AG10803 (cell line): ENCODE measurements around the gene SUMO1.
A peak's percentile ranks its signal among the peaks of the same experiment; 100 is the strongest.

ENCODE experiments used
- DNase-seq: peaks from one replicate; pipeline ENCODE4 v3.0.0; 2010; ENCODE audit warnings: low read depth
- H3K4me3 ChIP-seq: 2 replicates; pipeline ENCODE4 v1.5.1; 2011; ENCODE audit warnings: mild to moderate bottlenecking, low read length, control low read depth
- TF ChIP-seq, protein P1 (sequence below): conservative IDR thresholded peaks from 2 replicates; pipeline ENCODE4 v1.5.1; 2011; ENCODE audit warnings: mild to moderate bottlenecking, low read length, control low read depth, inconsistent platforms

The SUMO1 gene

DNA sequence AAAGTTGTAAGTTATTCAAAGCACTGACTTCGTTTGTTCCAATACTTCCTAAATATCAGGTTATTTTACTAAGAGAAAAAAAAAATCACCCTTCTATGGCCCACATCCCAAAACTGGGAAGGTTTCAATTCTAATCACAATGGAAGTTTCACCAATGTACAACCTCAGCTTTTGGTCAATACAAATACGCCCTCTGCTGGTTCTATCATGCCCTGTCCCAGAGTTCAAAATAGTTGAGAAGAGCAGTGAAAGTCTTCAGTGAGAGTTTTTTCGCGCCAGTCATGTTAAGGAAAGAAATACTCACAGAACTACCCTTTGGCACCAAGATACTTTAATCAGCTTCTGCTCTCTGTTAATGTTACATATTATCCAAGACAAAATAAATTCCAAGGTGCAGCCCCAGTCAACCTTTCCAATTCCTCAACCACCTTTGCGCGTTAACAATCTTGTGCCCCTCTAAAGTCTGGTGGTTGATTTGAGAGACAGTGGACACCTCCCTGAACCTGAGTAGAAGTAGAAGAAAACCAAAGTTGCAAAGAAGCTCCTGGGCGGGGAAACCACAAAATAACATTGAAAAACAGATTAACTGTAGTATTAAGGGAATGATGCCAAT lies 59.9 kb downstream of the SUMO1 start:
- TF ChIP-seq, protein P1, sequence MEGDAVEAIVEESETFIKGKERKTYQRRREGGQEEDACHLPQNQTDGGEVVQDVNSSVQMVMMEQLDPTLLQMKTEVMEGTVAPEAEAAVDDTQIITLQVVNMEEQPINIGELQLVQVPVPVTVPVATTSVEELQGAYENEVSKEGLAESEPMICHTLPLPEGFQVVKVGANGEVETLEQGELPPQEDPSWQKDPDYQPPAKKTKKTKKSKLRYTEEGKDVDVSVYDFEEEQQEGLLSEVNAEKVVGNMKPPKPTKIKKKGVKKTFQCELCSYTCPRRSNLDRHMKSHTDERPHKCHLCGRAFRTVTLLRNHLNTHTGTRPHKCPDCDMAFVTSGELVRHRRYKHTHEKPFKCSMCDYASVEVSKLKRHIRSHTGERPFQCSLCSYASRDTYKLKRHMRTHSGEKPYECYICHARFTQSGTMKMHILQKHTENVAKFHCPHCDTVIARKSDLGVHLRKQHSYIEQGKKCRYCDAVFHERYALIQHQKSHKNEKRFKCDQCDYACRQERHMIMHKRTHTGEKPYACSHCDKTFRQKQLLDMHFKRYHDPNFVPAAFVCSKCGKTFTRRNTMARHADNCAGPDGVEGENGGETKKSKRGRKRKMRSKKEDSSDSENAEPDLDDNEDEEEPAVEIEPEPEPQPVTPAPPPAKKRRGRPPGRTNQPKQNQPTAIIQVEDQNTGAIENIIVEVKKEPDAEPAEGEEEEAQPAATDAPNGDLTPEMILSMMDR, result peak; percentile 95
- peak; percentile 69 for DNase-seq

DNA sequence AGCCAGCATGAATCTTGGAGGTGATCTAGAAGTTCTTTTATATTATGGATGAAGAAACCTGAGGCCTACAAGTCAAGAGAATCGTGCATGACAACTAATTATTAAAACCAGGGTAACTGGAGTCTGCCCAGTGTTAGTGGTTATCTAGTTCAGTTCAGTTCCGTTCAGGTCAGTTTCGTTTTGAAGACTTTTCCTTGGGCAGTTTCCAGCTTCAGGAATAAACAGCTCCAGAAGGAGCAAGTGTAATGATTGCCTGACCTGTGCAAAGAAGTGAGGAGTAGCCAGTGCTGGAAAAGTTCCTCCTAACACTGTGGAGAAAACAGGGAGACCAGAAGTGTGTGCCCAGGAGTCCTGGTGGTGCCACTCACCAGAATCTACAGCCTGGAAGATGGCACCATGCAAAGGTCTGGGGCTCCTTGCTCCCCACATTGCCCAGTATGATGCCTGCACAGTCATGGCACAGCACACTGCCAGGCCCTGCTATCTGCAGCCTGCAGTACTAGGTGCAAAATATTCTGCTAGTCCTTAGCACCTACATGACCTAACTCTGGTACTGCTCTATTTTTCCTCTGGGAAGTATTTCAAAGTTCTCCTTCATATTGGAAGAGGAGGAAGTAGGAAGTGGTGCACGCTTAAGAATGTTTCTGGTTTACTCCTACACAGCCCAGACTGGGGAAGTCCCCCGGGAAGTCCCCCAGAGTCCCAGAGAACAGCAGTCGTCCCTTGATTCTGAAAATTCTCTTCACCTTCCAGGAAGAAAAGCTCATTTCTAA lies 65.8 kb downstream of the SUMO1 start:
- TF ChIP-seq, protein P1, result no peak
- H3K4me3 ChIP-seq, result no peak overlapping the region
- no peak for DNase-seq

More for the DNA sequence above, 59.9 kb downstream of the SUMO1 start:
- H3K4me3 ChIP-seq, result no peak overlapping the region

DNA sequence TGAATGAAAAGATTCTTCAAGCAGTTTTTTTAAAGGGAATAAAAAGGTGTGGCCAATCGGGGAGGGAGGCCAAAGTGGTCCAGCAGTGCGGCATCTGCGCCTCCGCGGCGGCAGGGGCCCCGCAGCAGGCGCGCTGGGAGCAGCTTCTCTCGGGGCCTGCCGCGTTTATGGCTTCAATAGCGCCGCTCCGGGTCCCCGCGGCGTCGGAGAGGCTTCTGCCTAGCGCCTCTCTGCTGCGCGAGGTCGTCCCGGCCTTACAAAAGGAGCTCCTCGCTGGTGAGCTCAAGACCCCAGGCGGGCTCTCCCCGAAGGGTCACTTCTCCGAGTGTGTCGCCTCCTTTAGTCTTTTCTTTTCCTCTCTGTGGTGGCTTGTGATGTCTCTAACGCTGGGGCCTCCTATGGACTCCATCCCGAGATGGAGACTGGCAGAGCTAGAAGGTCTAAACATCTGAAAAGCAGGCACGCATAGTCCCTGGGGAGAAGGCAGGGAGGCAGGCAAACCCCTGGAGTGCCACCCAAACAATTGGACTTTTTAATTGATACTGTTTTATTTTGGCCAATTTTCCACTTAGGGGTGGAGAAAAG lies 67.1 kb downstream of the SUMO1 start:
- DNase-seq, result no peak
- peak overlapping the region; percentile 30 for H3K4me3 ChIP-seq
- TF ChIP-seq, protein P1, result no peak

DNA sequence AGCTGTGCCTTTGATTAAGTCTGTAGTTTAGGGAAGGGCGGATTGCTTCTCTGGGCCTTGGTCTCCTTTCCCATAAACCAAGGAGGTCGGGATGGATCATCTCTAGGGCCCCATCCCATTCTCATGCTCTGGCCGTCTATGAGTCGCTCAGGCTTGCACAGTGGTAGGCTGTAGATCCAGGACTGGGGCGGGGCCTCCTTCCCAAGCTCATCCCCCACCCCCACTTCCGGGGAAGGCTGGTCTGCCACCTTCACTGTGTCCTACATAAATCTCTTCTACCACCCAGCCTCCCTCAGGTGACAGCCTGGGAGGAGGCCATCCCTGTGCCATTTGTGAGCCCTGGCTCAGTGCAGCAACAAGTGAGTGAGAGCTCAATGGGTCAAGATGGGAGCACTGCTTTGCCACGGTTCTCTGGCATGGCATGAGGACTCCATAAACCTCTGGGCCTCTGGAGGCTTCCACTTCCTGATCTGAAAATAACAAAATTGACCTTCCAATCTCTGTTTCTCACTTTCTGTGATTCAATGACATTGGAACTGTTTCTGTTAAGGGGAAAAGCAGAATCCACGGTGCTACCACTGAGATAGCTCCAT lies 68.5 kb downstream of the SUMO1 start:
- DNase-seq, result no peak
- H3K4me3 ChIP-seq, result no peak overlapping the region
- TF ChIP-seq, protein P1, result no peak

DNA sequence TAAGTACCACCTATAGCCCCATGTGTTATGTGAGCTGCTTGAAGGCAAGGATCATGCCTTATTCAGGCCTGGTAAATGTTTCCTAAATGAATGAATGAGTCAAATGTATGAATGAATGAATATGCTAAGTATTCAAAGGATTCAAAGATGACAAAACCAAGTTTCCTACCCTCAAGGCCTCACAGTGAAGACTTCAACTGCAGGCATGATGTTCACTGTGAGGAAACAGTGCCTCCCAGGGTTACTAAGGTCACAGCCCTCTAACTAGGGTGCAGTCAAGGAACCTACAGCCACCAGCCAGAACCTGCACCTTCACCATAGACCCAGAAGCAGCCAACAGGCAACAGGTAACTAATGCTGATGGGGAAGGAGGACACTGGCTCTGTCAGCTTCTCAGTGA lies 69.3 kb downstream of the SUMO1 start:
- TF ChIP-seq, protein P1, result no peak
- DNase-seq, result no peak
- no peak overlapping the region for H3K4me3 ChIP-seq

DNA sequence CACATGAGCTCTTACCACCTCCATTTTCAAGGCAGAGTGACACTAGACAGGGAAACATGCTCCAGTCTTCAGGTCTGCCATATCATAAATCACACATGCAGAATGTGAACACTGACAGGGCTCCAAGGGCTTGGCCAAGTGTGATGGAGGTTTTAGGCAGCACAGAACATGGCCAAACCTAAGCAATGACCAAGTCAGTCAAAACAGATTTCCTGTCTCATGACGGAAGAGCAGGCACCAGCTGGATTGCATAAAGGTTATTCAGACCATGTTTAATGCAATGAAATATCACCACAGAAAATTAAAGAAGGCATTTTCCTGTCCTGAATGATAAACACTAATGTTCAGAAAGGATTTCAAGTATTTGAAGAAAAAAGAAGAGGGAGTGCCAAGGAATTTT lies 72.5 kb downstream of the SUMO1 start:
- H3K4me3 ChIP-seq, result no peak overlapping the region
- peak; percentile 85 for DNase-seq
- TF ChIP-seq, protein P1, result no peak
